ENCODE data around the gene OSBPL3. TPM values are rescaled to one million over a fixed set of nuclear protein-coding genes. Genes with fewer than 3 reads are reported as not detected.

The OSBPL3 gene
- total RNA-seq, 1 donor from 2014 or later, result 90.6 TPM

GRCh38 chr7:24975644-24976260 is 4.2 kb downstream of the OSBPL3 start:
- Mint-ChIP-seq H3K4me3 (peak overlapping the region; percentile 4), H3K4me1 (ENCODE audit: low read depth) (peaks cover 79% of the 10 kb centered on the region)

GRCh38 chr7:24975172-24975571 is 4.8 kb downstream of the OSBPL3 start:
- H3K9me3 Mint-ChIP-seq, result no peaks in the 10 kb centered on the region
- DNase-seq (ENCODE audit: low spot score), result no peak
- intact Hi-C loops (cut with micrococcal nuclease), result no loop called here
- H3K27me3 Mint-ChIP-seq (ENCODE audit: insufficient read depth), result no peaks in the 10 kb centered on the region
- H3K4me3 Mint-ChIP-seq, result no peak overlapping the region
- peaks cover 39% of the 10 kb centered on the region for H3K36me3 Mint-ChIP-seq (ENCODE audit: low read depth)
- H3K27ac Mint-ChIP-seq, result no peak overlapping the region
- H3K4me1 Mint-ChIP-seq (ENCODE audit: low read depth), result peaks cover 81% of the 10 kb centered on the region

More at GRCh38 chr7:24975644-24976260, 4.2 kb downstream of the OSBPL3 start:
- no peaks in the 10 kb centered on the region for H3K9me3 Mint-ChIP-seq
- peaks cover 37% of the 10 kb centered on the region for H3K36me3 Mint-ChIP-seq (ENCODE audit: low read depth)
- H3K27ac Mint-ChIP-seq, result no peak overlapping the region
- no peaks in the 10 kb centered on the region for H3K27me3 Mint-ChIP-seq (ENCODE audit: insufficient read depth)
- intact Hi-C loops (cut with micrococcal nuclease), result no loop called here
- DNase-seq (ENCODE audit: low spot score), result no peak

- peaks cover 90% of the 10 kb centered on the region for H3K4me1 Mint-ChIP-seq (ENCODE audit: low read depth)
- H3K4me3 Mint-ChIP-seq, result no peak overlapping the region
- no peak for DNase-seq (ENCODE audit: low spot score)
- H3K27me3 Mint-ChIP-seq (ENCODE audit: insufficient read depth), result no peaks in the 10 kb centered on the region
- H3K36me3 Mint-ChIP-seq (ENCODE audit: low read depth), result peaks cover 44% of the 10 kb centered on the region
- intact Hi-C loops (cut with micrococcal nuclease), result no loop called here
- no peak overlapping the region for H3K27ac Mint-ChIP-seq
- no peaks in the 10 kb centered on the region for H3K9me3 Mint-ChIP-seq
Measured at GRCh38 chr7:24974026-24974832, 5.7 kb downstream of the OSBPL3 start.

DNA sequence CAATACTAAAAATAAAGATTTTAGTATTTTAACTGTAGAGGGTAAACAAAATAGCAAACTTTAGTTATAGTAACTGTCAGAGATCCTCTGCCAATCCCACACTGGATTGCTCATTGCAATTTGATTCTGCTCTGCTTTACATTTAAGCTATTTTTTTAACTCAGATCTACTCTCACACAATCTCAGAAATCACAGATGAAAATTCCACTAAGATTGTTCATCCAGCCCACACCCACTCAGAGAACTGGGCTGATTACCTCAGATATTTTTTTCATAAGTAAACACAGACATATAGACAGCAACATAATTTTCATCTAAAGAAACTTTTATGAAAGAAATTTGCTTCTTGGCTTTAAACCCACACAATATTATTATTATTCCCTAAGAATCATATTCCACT is 7.0 kb downstream of the OSBPL3 start:
- Mint-ChIP-seq H3K27me3 (ENCODE audit: insufficient read depth) (no peaks in the 10 kb centered on the region), H3K36me3 (ENCODE audit: low read depth) (peaks cover 34% of the 10 kb centered on the region), H3K4me1 (ENCODE audit: low read depth) (peaks cover 83% of the 10 kb centered on the region), H3K9me3 (no peaks in the 10 kb centered on the region), H3K4me3 (no peak overlapping the region), H3K27ac (no peak overlapping the region)
- no peak for DNase-seq (ENCODE audit: low spot score)
- intact Hi-C loops (cut with micrococcal nuclease), result no loop called here

GRCh38 chr7:24972166-24972477 is 7.9 kb downstream of the OSBPL3 start:
- Mint-ChIP-seq H3K4me1 (ENCODE audit: low read depth) (peaks cover 87% of the 10 kb centered on the region), H3K4me3 (no peak overlapping the region), H3K36me3 (ENCODE audit: low read depth) (peaks cover 32% of the 10 kb centered on the region), H3K9me3 (no peaks in the 10 kb centered on the region), H3K27me3 (ENCODE audit: insufficient read depth) (no peaks in the 10 kb centered on the region), H3K27ac (no peak overlapping the region)
- intact Hi-C loops (cut with micrococcal nuclease), result no loop called here
- no peak for DNase-seq (ENCODE audit: low spot score)

DNA sequence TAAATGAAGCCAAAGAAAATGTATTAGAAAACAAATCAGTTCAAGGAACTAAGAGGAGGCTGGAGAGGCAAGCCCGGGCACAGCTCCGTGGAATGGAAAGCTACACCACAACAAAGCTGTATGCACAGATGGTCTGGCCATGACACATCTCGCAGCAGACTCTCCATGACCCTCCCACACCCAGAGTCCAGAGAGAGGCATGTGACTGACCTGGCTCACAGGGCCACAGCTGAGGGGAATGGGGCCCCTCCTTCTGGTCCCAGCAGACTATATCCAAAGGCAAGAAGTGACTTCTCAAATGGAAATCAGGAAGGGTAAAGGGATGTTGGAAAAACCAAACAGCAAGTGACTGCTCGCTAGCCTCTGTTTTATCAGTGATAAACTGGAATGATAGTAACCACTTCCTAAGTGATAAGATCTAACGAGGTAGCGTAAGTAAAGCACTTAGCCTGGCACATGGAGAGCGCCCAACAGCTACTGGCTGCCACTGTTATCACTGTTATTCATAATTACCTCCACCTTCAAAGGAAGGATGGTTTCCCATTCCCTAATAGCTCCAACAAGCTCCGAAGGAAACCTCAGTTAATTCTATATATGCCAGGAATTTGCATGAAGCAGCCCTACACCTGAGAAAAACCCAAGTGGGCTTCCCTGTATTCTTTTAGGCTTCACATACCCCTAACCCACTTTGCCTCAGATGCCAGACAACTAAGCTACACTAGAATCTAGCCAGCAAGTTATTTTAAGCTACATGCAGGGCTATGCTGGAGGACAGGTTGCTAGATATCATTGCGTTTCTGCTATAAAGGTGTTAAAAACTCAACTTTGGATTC is 8.4 kb downstream of the OSBPL3 start:
- H3K9me3 Mint-ChIP-seq, result no peaks in the 10 kb centered on the region
- peaks cover 27% of the 10 kb centered on the region for H3K36me3 Mint-ChIP-seq (ENCODE audit: low read depth)
- intact Hi-C loops (cut with micrococcal nuclease), result no loop called here
- no peak for DNase-seq (ENCODE audit: low spot score)
- peak overlapping the region; percentile 47 for H3K27ac Mint-ChIP-seq
- peaks cover 87% of the 10 kb centered on the region for H3K4me1 Mint-ChIP-seq (ENCODE audit: low read depth)
- no peak overlapping the region for H3K4me3 Mint-ChIP-seq
- H3K27me3 Mint-ChIP-seq (ENCODE audit: insufficient read depth), result no peaks in the 10 kb centered on the region

- peaks cover 87% of the 10 kb centered on the region for H3K4me1 Mint-ChIP-seq (ENCODE audit: low read depth)
- no peaks in the 10 kb centered on the region for H3K27me3 Mint-ChIP-seq (ENCODE audit: insufficient read depth)
- H3K4me3 Mint-ChIP-seq, result no peak overlapping the region
- intact Hi-C loops (cut with micrococcal nuclease), result no loop called here
- H3K9me3 Mint-ChIP-seq, result no peaks in the 10 kb centered on the region
- no peak for DNase-seq (ENCODE audit: low spot score)
- no peak overlapping the region for H3K27ac Mint-ChIP-seq
- peaks cover 21% of the 10 kb centered on the region for H3K36me3 Mint-ChIP-seq (ENCODE audit: low read depth)
Measured at GRCh38 chr7:24970676-24971075, 9.3 kb downstream of the OSBPL3 start.

GRCh38 chr7:24968165-24968564 is 11.8 kb downstream of the OSBPL3 start:
- Mint-ChIP-seq H3K27ac (no peak overlapping the region), H3K27me3 (ENCODE audit: insufficient read depth) (no peaks in the 10 kb centered on the region), H3K4me1 (ENCODE audit: low read depth) (peaks cover 88% of the 10 kb centered on the region), H3K36me3 (ENCODE audit: low read depth) (peaks cover 12% of the 10 kb centered on the region), H3K9me3 (no peaks in the 10 kb centered on the region), H3K4me3 (no peak overlapping the region)
- DNase-seq (ENCODE audit: low spot score), result no peak
- intact Hi-C loops (cut with micrococcal nuclease), result loop anchor here (5.0 kb wide), 2 partner anchors 104 to 1371 kb away; partner anchors contain the start of gene CCDC126

DNA sequence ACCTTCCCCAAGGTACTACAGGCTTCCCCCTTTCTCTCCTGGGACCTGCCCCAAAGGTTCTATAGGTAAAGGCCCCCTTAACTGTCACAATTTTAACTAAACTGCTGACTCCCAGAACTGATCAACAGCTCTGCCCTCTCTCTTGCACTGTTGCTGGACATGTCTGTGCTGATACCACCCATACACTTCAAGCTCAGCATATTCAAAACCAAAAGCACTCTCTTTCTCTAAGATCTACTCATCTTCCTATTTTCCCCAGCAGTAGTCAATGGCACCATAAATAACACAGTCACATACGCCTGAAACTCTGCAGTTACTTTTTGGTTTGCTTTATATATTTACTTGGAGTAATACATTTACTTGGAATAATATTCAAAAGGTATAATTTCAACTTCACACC is 12.3 kb downstream of the OSBPL3 start:
- H3K27me3 Mint-ChIP-seq (ENCODE audit: insufficient read depth), result no peaks in the 10 kb centered on the region
- intact Hi-C loops (cut with micrococcal nuclease), result loop anchor here (5.0 kb wide), 2 partner anchors 105 to 1370 kb away; partner anchors contain the start of gene CCDC126
- no peaks in the 10 kb centered on the region for H3K9me3 Mint-ChIP-seq
- no peak for DNase-seq (ENCODE audit: low spot score)
- H3K27ac Mint-ChIP-seq, result peak overlapping the region; percentile 42
- H3K36me3 Mint-ChIP-seq (ENCODE audit: low read depth), result peaks cover 13% of the 10 kb centered on the region
- peaks cover 86% of the 10 kb centered on the region for H3K4me1 Mint-ChIP-seq (ENCODE audit: low read depth)
- no peak overlapping the region for H3K4me3 Mint-ChIP-seq

DNA sequence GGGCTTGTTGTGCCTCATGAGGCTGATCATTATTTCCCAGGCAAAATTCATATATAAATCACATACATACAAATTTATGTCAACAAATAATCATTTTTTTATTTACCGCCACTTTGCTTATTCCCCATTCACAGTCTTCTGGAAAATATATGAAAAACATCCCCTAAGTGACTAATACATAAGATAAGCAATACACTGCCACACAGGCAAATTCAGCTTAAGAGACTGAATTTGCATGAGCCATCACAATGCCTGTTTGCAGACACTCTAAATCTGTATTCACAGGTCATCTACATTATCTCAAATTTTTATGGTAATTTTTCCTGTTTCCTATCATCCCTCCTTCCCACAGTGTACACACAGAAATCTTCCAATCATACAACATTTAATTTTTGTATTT is 13.2 kb downstream of the OSBPL3 start:
- Mint-ChIP-seq H3K9me3 (no peaks in the 10 kb centered on the region), H3K36me3 (ENCODE audit: low read depth) (peaks cover 13% of the 10 kb centered on the region), H3K4me1 (ENCODE audit: low read depth) (peaks cover 82% of the 10 kb centered on the region), H3K4me3 (no peak overlapping the region), H3K27ac (peak overlapping the region; percentile 89), H3K27me3 (ENCODE audit: insufficient read depth) (no peaks in the 10 kb centered on the region)
- intact Hi-C loops (cut with micrococcal nuclease), result loop anchor here (1.0 to 5.0 kb wide), 8 partner anchors 12 to 1370 kb away; partner anchors contain the start of gene CCDC126
- no peak for DNase-seq (ENCODE audit: low spot score)

- Mint-ChIP-seq H3K4me1 (ENCODE audit: low read depth) (peaks cover 80% of the 10 kb centered on the region), H3K4me3 (peak overlapping the region; percentile 59), H3K36me3 (ENCODE audit: low read depth) (peaks cover 17% of the 10 kb centered on the region), H3K27me3 (ENCODE audit: insufficient read depth) (no peaks in the 10 kb centered on the region), H3K9me3 (no peaks in the 10 kb centered on the region), H3K27ac (peak overlapping the region; percentile 89)
- peak; percentile 52 for DNase-seq (ENCODE audit: low spot score)
- intact Hi-C loops (cut with micrococcal nuclease), result loop anchor here (1.0 to 5.0 kb wide), 8 partner anchors 13 to 1369 kb away; partner anchors contain the start of gene CCDC126
Measured at GRCh38 chr7:24965831-24966708, 13.9 kb downstream of the OSBPL3 start.

GRCh38 chr7:24964191-24964590 is 15.8 kb downstream of the OSBPL3 start:
- DNase-seq (ENCODE audit: low spot score), result no peak
- peaks cover 19% of the 10 kb centered on the region for H3K36me3 Mint-ChIP-seq (ENCODE audit: low read depth)
- intact Hi-C loops (cut with micrococcal nuclease), result no loop called here
- H3K27me3 Mint-ChIP-seq (ENCODE audit: insufficient read depth), result no peaks in the 10 kb centered on the region
- H3K4me3 Mint-ChIP-seq, result no peak overlapping the region
- peak overlapping the region; percentile 25 for H3K27ac Mint-ChIP-seq
- peaks cover 79% of the 10 kb centered on the region for H3K4me1 Mint-ChIP-seq (ENCODE audit: low read depth)
- H3K9me3 Mint-ChIP-seq, result no peaks in the 10 kb centered on the region

Measured in activated T-helper 1 cell treated with anti-CD3 and anti-CD28 coated beads, Interleukin-12 subunit alpha, Interleukin-12 subunit beta, Interleukin-2, Interleukin-4 antibody, amounts not matched to agents 30 ng/mL and 10 ng/mL and 1 ng/mL, durations not matched to agents 14 hours and 24 hours and 36 hours (primary cell).